Caco-2 (cell line): ENCODE measurements around the gene SHROOM3. TPM values are rescaled to one million over a fixed set of nuclear protein-coding genes. Genes with fewer than 3 reads are reported as not detected.
"Not testable (repeated sequence)": the region's sequence is repeated elsewhere in the genome, so short reads cannot be mapped to it uniquely, and the experiment has no call there.

Source experiments
- BruUV-seq: library from RNA; stranded (reverse); fragments of 400-500 nt; replicated peaks from 2 replicates; lab custom pipeline; 2021; lab: Mats Ljungman, UMichigan
- CTCF ChIA-PET: fragments of 300-600 bp; sonication (Branson Sonifier 250); formaldehyde crosslinking; loops from one replicate; lab custom pipeline; 2022; ENCODE audit warnings: antibody characterized with exemption; lab: Charles Lee
- POLR2A ChIA-PET: fragments of 300-600 bp; sonication (Branson Sonifier 250); formaldehyde crosslinking; loops from one replicate; lab custom pipeline; 2022; ENCODE audit warnings: antibody characterized with exemption; lab: Charles Lee
- DNase-seq, 2 experiments: peaks; one replicate each; pipeline versions ENCODE4 v3.0.0 to v3.0.0-alpha.2; 2020 to 2022
- H3K27me3 ChIP-seq: replicated peaks from 2 replicates; pipeline ENCODE4 v1.6.0; 2011; ENCODE audit warnings: low read length; ENCODE audit not compliant: control insufficient read depth, insufficient read depth
- H3K36me3 ChIP-seq: 2 replicates; pipeline ENCODE4 v1.5.1; 2011; ENCODE audit warnings: low read length; ENCODE audit not compliant: control insufficient read depth, insufficient read depth
- H3K4me1 ChIP-seq: fragments of 250-450 bp; sonication (Bioruptor Pico); 2 replicates; pipeline ENCODE4 v1.5.1; 2020; ENCODE audit warnings: mild to moderate bottlenecking
- H3K4me3 ChIP-seq: 2 replicates; pipeline ENCODE4 v1.5.1; 2011; ENCODE audit warnings: low read depth, mild to moderate bottlenecking, control low read depth, low read length
- H3K9me3 ChIP-seq: fragments of 250-450 bp; sonication (Bioruptor Pico); 2 replicates; pipeline ENCODE4 v1.5.1; 2020; ENCODE audit warnings: mild to moderate bottlenecking, moderate library complexity
- H3K27ac Mint-ChIP-seq: one replicate; pipeline ENCODE4 v1.8.0; 2022; ENCODE audit warnings: mixed read lengths; ENCODE audit not compliant: unreplicated experiment
- H3K27me3 Mint-ChIP-seq: one replicate; pipeline ENCODE4 v1.8.0; 2022; ENCODE audit warnings: mixed read lengths; ENCODE audit not compliant: insufficient read depth, unreplicated experiment
- H3K36me3 Mint-ChIP-seq: one replicate; pipeline ENCODE4 v1.8.0; 2022; ENCODE audit warnings: mild to moderate bottlenecking, mixed read lengths; ENCODE audit not compliant: insufficient read depth, unreplicated experiment
- H3K4me1 Mint-ChIP-seq: one replicate; pipeline ENCODE4 v1.8.0; 2022; ENCODE audit warnings: low read depth, mixed read lengths; ENCODE audit not compliant: unreplicated experiment
- H3K4me3 Mint-ChIP-seq: one replicate; pipeline ENCODE4 v1.8.0; 2022; ENCODE audit warnings: mild to moderate bottlenecking, moderate library complexity, mixed read lengths; ENCODE audit not compliant: unreplicated experiment
- H3K9me3 Mint-ChIP-seq: one replicate; pipeline ENCODE4 v1.8.0; 2022; ENCODE audit warnings: mixed read lengths; ENCODE audit not compliant: unreplicated experiment
- intact Hi-C: fragments of 100-400 bp; cut with micrococcal nuclease; formaldehyde crosslinking; loops from one replicate; pipeline ENCODE4 v1.10.0; 2022; ENCODE audit not compliant: unreplicated experiment
- total RNA-seq: library from RNA; stranded (reverse); gene quantifications from 2 replicates; pipeline ENCODE4 v1.2.3, GENCODE V29; 2022
- TF ChIP-seq, protein P1 (sequence below), 2 experiments: fragments of 200-600 bp in 1 of 2; IDR thresholded peaks; 1 replicate in 1 of 2; 2 replicates in 1 of 2; pipeline versions ENCODE4 v1.5.1 to v1.8.0; 2011 to 2022; ENCODE audit warnings: antibody characterized with exemption in 1 of 2, control low read depth in 1 of 2, inconsistent platforms in 1 of 2, low read depth in 1 of 2, low read length in 1 of 2, mild to moderate bottlenecking in 1 of 2, moderate library complexity in 1 of 2; ENCODE audit not compliant: insufficient read depth in 1 of 2, severe bottlenecking in 1 of 2, unreplicated experiment in 1 of 2

Gene SHROOM3
- total RNA-seq, 1 experiment from 2014 or later: 16.3 TPM

- Histone ChIP-seq H3K4me3 (no peak overlapping the region), H3K9me3 (no peaks in the 10 kb centered on the region), H3K27me3 (no peaks in the 10 kb centered on the region), H3K36me3 (no peaks in the 10 kb centered on the region), H3K4me1 (peaks cover under 1% of the 10 kb centered on the region; the same call in 1 of the 2 replicates)
- intact Hi-C loops: no loop called here
- Mint-ChIP-seq H3K4me3 (no peak overlapping the region), H3K36me3 (no peaks in the 10 kb centered on the region), H3K27me3 (no peaks in the 10 kb centered on the region), H3K4me1 (no peaks in the 10 kb centered on the region), H3K27ac (no peak overlapping the region), H3K9me3 (no peaks in the 10 kb centered on the region)
- BruUV-seq: no TSS peak
- ChIA-PET POLR2A (no interaction called here), CTCF (no interaction called here)
- TF ChIP-seq, protein P1, sequence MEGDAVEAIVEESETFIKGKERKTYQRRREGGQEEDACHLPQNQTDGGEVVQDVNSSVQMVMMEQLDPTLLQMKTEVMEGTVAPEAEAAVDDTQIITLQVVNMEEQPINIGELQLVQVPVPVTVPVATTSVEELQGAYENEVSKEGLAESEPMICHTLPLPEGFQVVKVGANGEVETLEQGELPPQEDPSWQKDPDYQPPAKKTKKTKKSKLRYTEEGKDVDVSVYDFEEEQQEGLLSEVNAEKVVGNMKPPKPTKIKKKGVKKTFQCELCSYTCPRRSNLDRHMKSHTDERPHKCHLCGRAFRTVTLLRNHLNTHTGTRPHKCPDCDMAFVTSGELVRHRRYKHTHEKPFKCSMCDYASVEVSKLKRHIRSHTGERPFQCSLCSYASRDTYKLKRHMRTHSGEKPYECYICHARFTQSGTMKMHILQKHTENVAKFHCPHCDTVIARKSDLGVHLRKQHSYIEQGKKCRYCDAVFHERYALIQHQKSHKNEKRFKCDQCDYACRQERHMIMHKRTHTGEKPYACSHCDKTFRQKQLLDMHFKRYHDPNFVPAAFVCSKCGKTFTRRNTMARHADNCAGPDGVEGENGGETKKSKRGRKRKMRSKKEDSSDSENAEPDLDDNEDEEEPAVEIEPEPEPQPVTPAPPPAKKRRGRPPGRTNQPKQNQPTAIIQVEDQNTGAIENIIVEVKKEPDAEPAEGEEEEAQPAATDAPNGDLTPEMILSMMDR (IDR thresholded peaks at IDR 0.05; ENCODE audit: insufficient read depth in 1 of 2, low read depth in 1 of 2, low read length in 1 of 2, severe bottlenecking in 1 of 2, unreplicated experiment in 1 of 2): no peak
- DNase-seq: no peak
These were observed 18.2 kb downstream of the SHROOM3 start for GRCh38 chr4:76453232-76453631.

- CTCF ChIA-PET, H3K36me3 Mint-ChIP-seq, H3K9me3 Mint-ChIP-seq, H3K4me1 Mint-ChIP-seq, intact Hi-C loops, H3K4me1 ChIP-seq, BruUV-seq, H3K4me3 Mint-ChIP-seq, H3K27ac Mint-ChIP-seq, H3K27me3 Mint-ChIP-seq, DNase-seq, H3K27me3 ChIP-seq, H3K4me3 ChIP-seq, H3K36me3 ChIP-seq, POLR2A ChIA-PET, H3K9me3 ChIP-seq: not testable (repeated sequence)
These were observed 19.0 kb downstream of the SHROOM3 start for GRCh38 chr4:76454073-76454472.

GRCh38 chr4:76457885-76458284 lies 22.9 kb downstream of the SHROOM3 start:
- BruUV-seq: no TSS peak
- intact Hi-C loops: no loop called here
- no peaks in the 10 kb centered on the region for H3K36me3 Mint-ChIP-seq
- Histone ChIP-seq H3K4me1 (peaks cover 18% of the 10 kb centered on the region), H3K4me3 (no peak overlapping the region), H3K9me3 (no peaks in the 10 kb centered on the region; the same call in none of the 2 replicates), H3K36me3 (no peaks in the 10 kb centered on the region), H3K27me3 (no peaks in the 10 kb centered on the region)
- POLR2A ChIA-PET: no interaction called here
- peaks cover 6% of the 10 kb centered on the region for H3K9me3 Mint-ChIP-seq
- no peak for DNase-seq
- H3K27me3 Mint-ChIP-seq: no peaks in the 10 kb centered on the region
- no peak overlapping the region for H3K4me3 Mint-ChIP-seq
- TF ChIP-seq, protein P1 (IDR thresholded peaks at IDR 0.05; ENCODE audit: insufficient read depth in 1 of 2, low read depth in 1 of 2, low read length in 1 of 2, severe bottlenecking in 1 of 2, unreplicated experiment in 1 of 2): no peak
- H3K4me1 Mint-ChIP-seq: no peaks in the 10 kb centered on the region
- CTCF ChIA-PET: no interaction called here
- H3K27ac Mint-ChIP-seq: no peak overlapping the region

DNA sequence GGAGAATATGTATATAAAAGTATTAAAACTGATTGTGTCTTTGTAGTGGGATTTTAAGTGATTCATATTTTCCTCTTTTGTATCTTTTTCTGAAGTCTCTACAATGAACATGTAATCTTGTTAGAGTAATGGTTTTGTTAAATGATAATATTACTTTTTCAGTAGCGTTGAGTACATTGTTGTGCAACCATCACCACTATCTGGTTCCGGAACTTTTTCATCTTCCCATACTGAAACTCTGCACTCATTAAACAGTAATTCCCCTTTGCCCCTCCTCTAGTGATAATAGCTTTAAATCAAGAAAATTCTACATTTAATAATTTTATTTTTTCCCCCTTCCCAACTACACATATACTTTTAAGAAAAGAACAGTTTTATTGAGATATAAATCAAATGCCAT lies 23.3 kb downstream of the SHROOM3 start:
- no TSS peak for BruUV-seq
- Mint-ChIP-seq H3K9me3 (peaks cover 10% of the 10 kb centered on the region), H3K27me3 (no peaks in the 10 kb centered on the region), H3K4me3 (no peak overlapping the region), H3K27ac (peak overlapping the region; percentile 85), H3K36me3 (no peaks in the 10 kb centered on the region), H3K4me1 (no peaks in the 10 kb centered on the region)
- H3K27me3 ChIP-seq: no peaks in the 10 kb centered on the region
- POLR2A ChIA-PET: no interaction called here
- no peak overlapping the region for H3K4me3 ChIP-seq
- intact Hi-C loops: no loop called here
- CTCF ChIA-PET: no interaction called here
- H3K9me3 ChIP-seq: no peaks in the 10 kb centered on the region; the same call in none of the 2 replicates
- DNase-seq: no peak
- H3K4me1 ChIP-seq: peaks cover 18% of the 10 kb centered on the region
- TF ChIP-seq, protein P1 (IDR thresholded peaks at IDR 0.05; ENCODE audit: insufficient read depth in 1 of 2, low read depth in 1 of 2, low read length in 1 of 2, severe bottlenecking in 1 of 2, unreplicated experiment in 1 of 2): no peak
- H3K36me3 ChIP-seq: no peaks in the 10 kb centered on the region
